Measurements from ENCODE around the gene SLC17A9. TPM values are rescaled to one million over a fixed set of nuclear protein-coding genes. Genes with fewer than 3 reads are reported as not detected.

SLC17A9 gene
- total and polyA plus RNA-seq, 10 of the 15 experiments (the other 5 are each of a cell fraction or from before 2014, with no cell fraction given), result 0.72 to 74.1 (median 29.4) TPM

DNA sequence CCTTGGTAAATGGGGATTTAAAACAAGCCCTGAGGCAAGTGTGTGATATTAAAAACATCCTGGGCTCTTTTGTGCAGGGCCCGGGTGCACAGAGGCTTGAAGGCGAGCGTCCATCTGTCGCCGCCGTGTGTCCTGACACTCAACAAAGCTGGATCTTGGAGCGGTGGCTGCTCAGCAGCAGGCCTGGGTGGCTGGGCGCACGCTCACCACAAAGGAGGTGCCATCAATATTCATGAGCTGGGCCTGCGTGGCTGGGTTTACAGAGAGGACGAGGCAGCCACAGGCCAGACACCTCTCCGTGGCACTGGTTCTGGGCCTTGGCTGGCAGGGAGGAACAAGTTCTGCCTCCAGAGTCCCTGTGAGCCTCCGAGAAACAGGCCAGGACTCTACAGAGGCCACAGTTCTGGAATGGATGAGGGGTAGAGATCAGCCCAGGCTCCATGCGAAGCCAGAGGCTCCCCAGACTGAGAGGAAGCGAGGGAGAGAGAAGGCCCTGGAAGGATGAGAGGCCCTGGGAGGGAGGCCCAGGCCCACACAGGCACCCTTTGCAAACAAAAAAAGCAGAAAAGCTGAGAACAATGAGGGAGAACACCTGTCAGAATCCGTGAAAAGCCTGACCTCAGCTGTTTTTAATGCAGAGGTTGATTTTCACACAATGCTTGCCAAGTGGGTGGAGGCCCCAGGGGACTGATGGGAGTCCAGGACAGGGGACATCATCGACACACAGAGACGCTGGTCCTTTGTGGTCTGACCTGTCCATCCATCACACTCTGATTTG, 32.3 kb downstream of the SLC17A9 start (continued):
- TF ChIP-seq, protein P1, sequence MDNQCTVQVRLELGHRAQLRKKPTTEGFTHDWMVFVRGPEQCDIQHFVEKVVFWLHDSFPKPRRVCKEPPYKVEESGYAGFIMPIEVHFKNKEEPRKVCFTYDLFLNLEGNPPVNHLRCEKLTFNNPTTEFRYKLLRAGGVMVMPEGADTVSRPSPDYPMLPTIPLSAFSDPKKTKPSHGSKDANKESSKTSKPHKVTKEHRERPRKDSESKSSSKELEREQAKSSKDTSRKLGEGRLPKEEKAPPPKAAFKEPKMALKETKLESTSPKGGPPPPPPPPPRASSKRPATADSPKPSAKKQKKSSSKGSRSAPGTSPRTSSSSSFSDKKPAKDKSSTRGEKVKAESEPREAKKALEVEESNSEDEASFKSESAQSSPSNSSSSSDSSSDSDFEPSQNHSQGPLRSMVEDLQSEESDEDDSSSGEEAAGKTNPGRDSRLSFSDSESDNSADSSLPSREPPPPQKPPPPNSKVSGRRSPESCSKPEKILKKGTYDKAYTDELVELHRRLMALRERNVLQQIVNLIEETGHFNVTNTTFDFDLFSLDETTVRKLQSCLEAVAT (IDR thresholded peaks at IDR 0.05), result no peak
- peak; percentile 48; the same call in 1 of the 2 replicates for TF ChIP-seq NR2F1 (conservative IDR thresholded peaks at IDR 0.05)
- peak in 1 of 2 experiments; percentile 20; a peak in 1 of 4 replicates for TF ChIP-seq BHLHE40 (IDR thresholded peaks at IDR 0.05; ENCODE audit: borderline replicate concordance in 1 of 2, low read depth in 2 of 2, low read length in 1 of 2)
- peak; percentile 89 for TF ChIP-seq MEF2B (IDR thresholded peaks at IDR 0.05; ENCODE audit: partially characterized antibody, poor library complexity, severe bottlenecking)
- TF ChIP-seq NR2C1 (IDR thresholded peaks at IDR 0.05), result no peak
- TF ChIP-seq, protein P2, sequence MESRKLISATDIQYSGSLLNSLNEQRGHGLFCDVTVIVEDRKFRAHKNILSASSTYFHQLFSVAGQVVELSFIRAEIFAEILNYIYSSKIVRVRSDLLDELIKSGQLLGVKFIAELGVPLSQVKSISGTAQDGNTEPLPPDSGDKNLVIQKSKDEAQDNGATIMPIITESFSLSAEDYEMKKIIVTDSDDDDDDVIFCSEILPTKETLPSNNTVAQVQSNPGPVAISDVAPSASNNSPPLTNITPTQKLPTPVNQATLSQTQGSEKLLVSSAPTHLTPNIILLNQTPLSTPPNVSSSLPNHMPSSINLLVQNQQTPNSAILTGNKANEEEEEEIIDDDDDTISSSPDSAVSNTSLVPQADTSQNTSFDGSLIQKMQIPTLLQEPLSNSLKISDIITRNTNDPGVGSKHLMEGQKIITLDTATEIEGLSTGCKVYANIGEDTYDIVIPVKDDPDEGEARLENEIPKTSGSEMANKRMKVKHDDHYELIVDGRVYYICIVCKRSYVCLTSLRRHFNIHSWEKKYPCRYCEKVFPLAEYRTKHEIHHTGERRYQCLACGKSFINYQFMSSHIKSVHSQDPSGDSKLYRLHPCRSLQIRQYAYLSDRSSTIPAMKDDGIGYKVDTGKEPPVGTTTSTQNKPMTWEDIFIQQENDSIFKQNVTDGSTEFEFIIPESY (IDR thresholded peaks at IDR 0.05), result 0 out of 2 replicates have a peak, but pooled peaks have one; percentile 44
- TF ChIP-seq, protein P3, sequence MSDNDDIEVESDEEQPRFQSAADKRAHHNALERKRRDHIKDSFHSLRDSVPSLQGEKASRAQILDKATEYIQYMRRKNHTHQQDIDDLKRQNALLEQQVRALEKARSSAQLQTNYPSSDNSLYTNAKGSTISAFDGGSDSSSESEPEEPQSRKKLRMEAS (IDR thresholded peaks at IDR 0.05; ENCODE audit: low read depth, low read length), result no peak
